ENCODE results near the gene OCIAD1.
A peak's percentile ranks its signal among the peaks of the same experiment; 100 is the strongest.
"Not testable (repeated sequence)": the region's sequence is repeated elsewhere in the genome, so short reads cannot be mapped to it uniquely, and the experiment has no call there.

The OCIAD1 gene

GRCh38 chr4:48877827-48878535 is 47.1 kb downstream of the OCIAD1 start:
- intact Hi-C loops (cut with DNase I) = no loop called here
- peak in 13 of 42 donors; percentile 11 to 51 (median 21) for DNase-seq

- intact Hi-C loops (cut with DNase I) = no loop called here
- DNase-seq = no peak
Observed at GRCh38 chr4:48879561-48880442, 48.9 kb downstream of the OCIAD1 start.

- DNase-seq; intact Hi-C loops (cut with DNase I): not testable (repeated sequence)
Observed at GRCh38 chr4:48881646-48882045, 50.8 kb downstream of the OCIAD1 start.

GRCh38 chr4:48889750-48890149 is 58.9 kb downstream of the OCIAD1 start:
- intact Hi-C loops (cut with DNase I) = not testable (repeated sequence)

GRCh38 chr4:48891028-48891619 is 60.2 kb downstream of the OCIAD1 start:
- no peak for DNase-seq
- intact Hi-C loops (cut with DNase I) = no loop called here

More at GRCh38 chr4:48889750-48890149, 58.9 kb downstream of the OCIAD1 start:
- DNase-seq = not testable (repeated sequence)

GRCh38 chr4:48896845-48897244 is 66.0 kb downstream of the OCIAD1 start:
- peak in 9 of 42 donors; percentile 14 to 59 (median 39) for DNase-seq

GRCh38 chr4:48898733-48899431 is 68.0 kb downstream of the OCIAD1 start:
- intact Hi-C loops (cut with DNase I) = no loop called here

More at GRCh38 chr4:48896845-48897244, 66.0 kb downstream of the OCIAD1 start:
- intact Hi-C loops (cut with DNase I) = no loop called here

GRCh38 chr4:48899432-48899749 is 68.5 kb downstream of the OCIAD1 start:
- no peak for DNase-seq
- intact Hi-C loops (cut with DNase I) = no loop called here

More at GRCh38 chr4:48898733-48899431, 68.0 kb downstream of the OCIAD1 start:
- no peak for DNase-seq

GRCh38 chr4:48899950-48900349 is 69.1 kb downstream of the OCIAD1 start:
- DNase-seq = peak in 26 of 42 donors; percentile 9 to 74 (median 34)
- intact Hi-C loops (cut with DNase I) = no loop called here

- intact Hi-C loops (cut with DNase I) = no loop called here
- DNase-seq = no peak
Observed at GRCh38 chr4:48901196-48901595, 70.3 kb downstream of the OCIAD1 start.

GRCh38 chr4:48902266-48902665 is 71.4 kb downstream of the OCIAD1 start:
- no peak for DNase-seq
- intact Hi-C loops (cut with DNase I) = no loop called here

GRCh38 chr4:48904101-48904500 is 73.2 kb downstream of the OCIAD1 start:
- DNase-seq = no peak
- intact Hi-C loops (cut with DNase I) = no loop called here

- intact Hi-C loops (cut with DNase I) = no loop called here
- DNase-seq = no peak
Observed at GRCh38 chr4:48904541-48905142, 73.8 kb downstream of the OCIAD1 start.

- intact Hi-C loops (cut with DNase I) = no loop called here
- no peak for DNase-seq
Observed at GRCh38 chr4:48905363-48906015, 74.6 kb downstream of the OCIAD1 start.

- intact Hi-C loops (cut with DNase I) = no loop called here
- DNase-seq = peak; percentile 20 to 81 (median 55)
Observed at GRCh38 chr4:48906206-48907173, 75.6 kb downstream of the OCIAD1 start, which contains the start of gene OCIAD2. Gene OCIAD2 (minus strand): TSS chr4:48906774. CDS start chr4:48904549, 2,225 bp downstream.

- intact Hi-C loops (cut with DNase I) = no loop called here
- no peak for DNase-seq
Observed at GRCh38 chr4:48907706-48908477, 77.0 kb downstream of the OCIAD1 start.
